IPS-NIHi11 (cell line): ENCODE results near the gene CCDC88C.
"Not testable (repeated sequence)": the region's sequence is repeated elsewhere in the genome, so short reads cannot be mapped to it uniquely, and the experiment has no call there.

ENCODE experiments used
- DNase-seq: peaks from one replicate; pipeline ENCODE4 v3.0.0; 2012; ENCODE audit warnings: mixed read lengths, low spot score

CCDC88C gene

GRCh38 chr14:91243074-91243471 lies 174.5 kb downstream of the CCDC88C start:
- DNase-seq = no peak

- DNase-seq = no peak
Measured at GRCh38 chr14:91242635-91243034, 175.0 kb downstream of the CCDC88C start.

GRCh38 chr14:91241863-91242262 lies 175.8 kb downstream of the CCDC88C start:
- no peak for DNase-seq

- no peak for DNase-seq
Measured at GRCh38 chr14:91238661-91239060, 179.0 kb downstream of the CCDC88C start.

DNA sequence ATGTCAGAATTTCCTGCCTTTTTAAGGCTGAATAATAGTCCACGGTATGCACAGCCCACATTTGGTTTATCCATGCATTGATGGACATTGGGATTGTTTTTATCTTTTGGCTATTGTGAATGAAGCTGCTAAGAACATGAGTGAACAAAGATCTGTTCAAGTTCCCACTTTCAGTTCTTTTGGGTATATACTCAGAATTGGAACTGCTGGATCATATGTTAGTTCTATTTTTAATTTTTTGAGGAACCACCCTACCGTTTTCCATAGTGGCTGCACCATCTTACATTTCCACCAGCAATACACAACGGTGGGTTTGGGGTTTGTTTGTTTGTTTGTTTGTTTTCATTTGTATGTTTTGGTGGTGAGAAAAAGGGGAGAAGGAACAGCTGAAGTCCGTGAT lies 179.5 kb downstream of the CCDC88C start:
- DNase-seq = no peak

DNA sequence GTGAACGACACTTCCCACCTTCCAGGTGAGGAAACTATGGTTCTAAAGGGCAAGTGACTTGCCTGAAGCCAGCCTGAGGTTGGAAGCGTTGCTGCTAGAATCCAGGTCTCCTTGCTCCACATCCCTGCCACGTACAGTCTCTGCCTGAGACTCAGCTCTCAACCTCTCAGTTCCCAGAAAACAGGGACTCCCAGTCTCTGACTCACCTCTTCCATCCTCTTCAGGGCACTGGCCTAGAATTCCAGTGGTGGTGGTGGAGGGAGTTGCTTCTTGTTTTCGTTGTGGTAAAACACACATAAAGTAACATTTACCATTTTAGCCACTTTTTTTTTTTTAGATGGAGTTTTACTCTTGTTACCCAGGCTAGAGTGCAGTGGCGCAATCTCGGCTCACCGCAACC lies 180.4 kb downstream of the CCDC88C start:
- DNase-seq = no peak

- no peak for DNase-seq
Measured at GRCh38 chr14:91235841-91236240, 181.8 kb downstream of the CCDC88C start.

DNA sequence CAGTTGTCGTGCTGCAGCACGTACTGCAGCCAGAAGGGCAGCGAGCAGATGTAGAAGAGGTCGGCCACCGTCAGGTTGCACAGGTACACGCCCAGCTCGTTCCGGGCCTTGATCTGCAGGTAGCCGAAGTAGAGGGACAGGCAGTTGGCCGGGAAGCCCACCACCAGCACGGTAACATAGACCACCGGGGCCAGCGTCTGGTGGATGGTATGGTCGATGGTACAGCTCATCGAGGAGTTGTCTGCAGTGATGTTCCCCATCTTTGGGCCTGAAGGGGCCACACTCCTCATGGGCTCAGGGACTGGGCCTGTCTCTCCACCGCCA lies 182.9 kb downstream of the CCDC88C start:
- no peak for DNase-seq

DNA sequence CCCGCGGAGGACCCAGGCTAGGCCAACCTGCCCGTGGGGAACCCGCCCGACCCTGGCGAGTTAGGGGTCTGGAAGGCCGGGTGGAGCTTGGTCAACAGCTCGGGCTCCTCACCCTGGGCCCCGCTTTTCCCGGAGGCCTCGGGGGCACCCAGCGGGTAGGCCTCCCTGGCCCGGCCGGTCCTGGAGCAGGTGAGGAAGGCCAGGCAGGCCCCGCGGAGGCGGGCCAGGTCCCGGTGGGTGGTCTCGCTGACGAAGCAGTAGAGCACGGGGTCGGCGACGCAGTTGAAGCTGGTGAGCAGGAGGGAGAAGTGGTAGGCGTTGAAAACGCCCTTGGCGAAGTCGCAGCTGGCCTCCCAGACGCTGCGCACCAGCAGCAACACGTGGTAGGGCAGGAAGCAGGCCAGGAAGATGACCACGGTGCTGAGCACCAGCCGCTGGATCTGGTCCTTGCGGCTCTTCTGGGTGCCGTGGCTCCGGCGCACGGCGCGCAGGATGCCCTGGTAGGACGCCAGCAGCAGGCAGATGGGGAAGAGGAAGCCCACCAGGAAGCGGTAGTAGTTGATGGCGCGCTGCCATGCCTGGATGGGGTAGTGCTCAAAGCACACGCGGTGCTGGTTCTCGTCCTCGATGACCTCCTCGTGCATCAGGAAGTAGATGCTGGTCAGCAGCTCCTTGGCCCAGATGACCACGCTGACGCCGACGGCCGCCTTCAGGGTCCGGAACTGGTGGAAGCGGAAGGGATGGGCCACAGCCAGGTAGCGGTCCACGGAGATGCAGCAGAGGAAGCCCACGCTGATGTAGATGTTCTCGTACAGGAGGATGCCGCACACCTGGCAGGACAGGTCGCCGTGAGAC lies 183.5 kb downstream of the CCDC88C start:
- no peak for DNase-seq

DNA sequence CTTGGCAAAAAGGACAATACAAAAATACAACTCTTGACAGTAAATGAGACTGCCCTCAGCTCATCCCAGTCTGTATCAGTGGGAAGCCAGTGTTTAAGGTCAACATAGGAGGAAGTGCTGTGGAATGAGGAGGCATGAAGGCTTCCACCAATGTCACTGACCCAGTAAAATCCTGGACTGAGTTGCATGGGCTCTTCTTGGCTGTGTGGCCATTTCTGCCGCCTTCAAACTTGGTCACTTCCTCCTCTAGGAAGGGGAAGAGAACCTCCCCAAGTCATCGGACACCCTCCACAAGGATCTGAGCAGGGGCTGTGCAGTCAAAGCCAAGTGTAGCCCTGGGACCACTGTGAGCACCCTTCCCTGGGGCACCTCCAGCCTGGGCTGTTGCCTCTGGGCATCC lies 185.0 kb downstream of the CCDC88C start:
- DNase-seq = no peak

DNA sequence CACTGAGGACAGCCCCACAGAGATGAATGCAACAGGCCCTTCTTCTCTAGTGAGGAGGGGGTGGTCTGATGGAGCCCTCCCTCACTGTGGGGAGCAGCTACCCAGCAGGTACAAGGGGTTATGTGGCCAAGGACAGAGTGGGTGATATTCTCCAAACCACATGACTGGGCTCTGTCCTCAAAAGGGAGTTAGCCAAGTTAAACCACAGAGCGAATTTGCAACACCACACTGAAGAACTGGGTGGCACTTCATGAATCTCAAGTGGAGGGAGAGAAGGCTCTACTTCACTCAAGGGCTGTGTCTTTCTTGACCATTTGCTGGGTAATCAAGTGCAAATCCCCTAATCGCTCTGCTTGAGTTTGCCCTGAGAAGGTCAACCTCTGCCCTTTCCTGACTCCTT lies 185.6 kb downstream of the CCDC88C start:
- DNase-seq = no peak

GRCh38 chr14:91231446-91231845 lies 186.2 kb downstream of the CCDC88C start:
- no peak for DNase-seq

- no peak for DNase-seq
Measured at GRCh38 chr14:91230397-91231035, 187.1 kb downstream of the CCDC88C start.

GRCh38 chr14:91229743-91230200 lies 187.8 kb downstream of the CCDC88C start:
- no peak for DNase-seq

DNA sequence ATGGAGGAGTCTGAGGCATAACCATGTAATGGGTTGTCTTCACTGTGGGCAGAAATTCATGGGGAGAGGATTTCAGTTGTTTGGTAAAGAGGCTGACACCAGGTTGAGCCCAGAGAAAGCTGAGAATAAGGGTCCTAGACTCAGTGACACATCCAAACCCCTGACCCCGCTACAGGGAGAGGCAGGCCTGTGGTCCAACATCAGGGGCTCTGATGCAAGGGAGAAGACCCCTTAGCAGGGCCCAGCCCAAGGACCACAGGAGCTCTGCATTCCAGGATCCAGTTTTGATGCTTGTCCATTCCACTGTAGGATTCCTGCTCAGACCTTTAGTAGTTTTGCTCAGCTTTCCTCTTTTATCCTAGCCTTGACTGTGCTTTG lies 188.6 kb downstream of the CCDC88C start:
- no peak for DNase-seq

GRCh38 chr14:91228112-91229004 lies 189.3 kb downstream of the CCDC88C start:
- DNase-seq = peak; percentile 74

DNA sequence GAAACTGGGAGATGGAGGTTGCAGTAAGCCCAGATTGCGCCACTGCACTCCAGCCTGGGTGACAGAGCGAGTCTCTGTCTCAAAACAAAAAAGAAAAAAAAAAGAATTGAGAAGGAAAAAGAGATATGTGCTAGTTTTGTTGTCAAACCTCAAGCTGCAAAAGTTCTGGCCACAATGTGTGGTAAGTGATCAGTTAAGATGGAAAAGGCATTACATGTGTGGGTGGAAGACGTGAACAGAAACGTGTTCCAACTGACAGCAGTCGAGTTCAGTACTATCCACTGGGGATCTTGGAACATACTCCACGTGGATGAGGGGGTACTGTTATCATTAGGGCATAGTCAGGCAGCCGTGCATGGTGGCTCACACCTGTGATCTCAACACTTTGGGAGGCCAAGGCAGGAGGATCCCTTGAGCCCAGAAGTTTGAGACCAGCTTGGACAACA lies 190.4 kb downstream of the CCDC88C start:
- DNase-seq = no peak

GRCh38 chr14:91226360-91226759 lies 191.3 kb downstream of the CCDC88C start:
- not testable (repeated sequence) for DNase-seq

DNA sequence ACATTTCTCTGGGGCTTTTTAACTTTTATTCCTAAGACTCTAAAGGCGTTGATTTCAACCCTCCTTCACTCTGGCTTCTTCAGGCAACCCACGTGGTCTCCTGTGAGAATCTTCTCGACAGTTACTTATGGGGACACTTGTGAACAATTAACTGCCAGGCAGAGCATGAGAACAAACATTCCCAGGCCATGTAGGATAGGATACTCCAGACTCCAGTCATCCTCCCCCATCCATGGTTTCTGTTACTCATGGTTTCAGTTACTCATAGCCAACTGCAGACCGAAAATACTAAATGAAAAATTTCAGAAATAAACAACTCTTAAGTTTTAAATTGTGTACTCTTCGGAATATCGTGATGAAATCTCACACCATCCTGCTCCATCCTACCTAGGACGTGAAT lies 192.6 kb downstream of the CCDC88C start:
- no peak for DNase-seq

DNA sequence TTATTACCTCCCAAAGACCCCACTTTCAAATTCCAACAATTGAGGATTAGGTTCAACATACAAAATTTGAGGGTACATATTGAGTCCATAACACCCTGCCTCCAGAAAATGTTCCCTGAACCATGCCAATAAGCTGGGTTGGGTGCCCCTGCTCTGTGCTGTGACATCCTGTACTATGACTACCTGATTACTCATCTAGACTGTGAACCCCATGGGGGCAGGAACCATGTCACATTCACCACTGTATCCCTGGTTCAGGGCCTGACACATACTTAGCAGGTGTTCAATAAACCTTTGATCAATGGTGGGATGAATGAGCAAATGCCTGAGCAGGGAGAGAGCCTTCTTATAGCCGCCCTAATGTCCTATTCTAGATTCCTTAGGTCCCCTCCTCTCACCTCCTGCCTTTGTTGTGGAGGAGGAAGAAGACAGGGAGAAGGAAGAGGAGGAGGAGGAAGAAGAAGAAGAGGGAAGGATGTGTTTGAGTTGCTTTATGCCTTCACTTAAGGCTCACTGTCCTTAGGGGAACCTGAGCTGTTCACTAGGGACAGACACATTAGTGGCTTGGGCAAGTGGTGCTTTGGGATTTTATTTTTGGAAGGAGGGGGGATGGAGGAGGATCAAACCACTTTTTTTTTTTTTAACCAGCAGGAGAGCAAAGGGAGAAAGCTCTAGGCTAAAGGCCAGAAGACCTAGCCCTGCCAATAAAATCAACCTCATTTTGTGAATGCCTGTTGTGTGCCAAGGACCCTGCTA lies 194.4 kb downstream of the CCDC88C start:
- no peak for DNase-seq
